HepG2 (cell line): ENCODE data around the gene LRP5. TPM values are rescaled to one million over a fixed set of nuclear protein-coding genes. Genes with fewer than 3 reads are reported as not detected.

Source experiments
- EED ChIP-seq: sonication (generic); formaldehyde crosslinking; IDR thresholded peaks from 2 replicates; pipeline ENCODE4 v1.5.0; 2020; ENCODE audit warnings: mild to moderate bottlenecking, missing genetic modification reagents
- ESRRA ChIP-seq: sonication (generic); formaldehyde crosslinking; IDR thresholded peaks from 2 replicates; pipeline ENCODE4 v1.5.1; 2020; ENCODE audit warnings: mild to moderate bottlenecking, low read depth, missing genetic modification reagents
- GMEB1 ChIP-seq: sonication (generic); formaldehyde crosslinking; IDR thresholded peaks from 2 replicates; pipeline ENCODE4 v1.5.1; 2020; ENCODE audit warnings: missing genetic modification reagents, mild to moderate bottlenecking, borderline replicate concordance
- IRF1 ChIP-seq: sonication (generic); formaldehyde crosslinking; IDR thresholded peaks from 2 replicates; pipeline ENCODE4 v1.4.0; 2020; ENCODE audit warnings: low read depth, mild to moderate bottlenecking, missing genetic modification reagents
- KAT8 ChIP-seq: IDR thresholded peaks from 2 replicates; pipeline ENCODE4 v1.6.1; 2016; ENCODE audit warnings: missing genetic modification reagents, missing compliant biosample characterization
- MAFK ChIP-seq, 2 experiments: IDR thresholded peaks in 1 of 2; conservative IDR thresholded peaks in 1 of 2; 2 replicates each; pipeline ENCODE4 v1.6.1; 2011; ENCODE audit warnings: improper control_type of control experiment in 2 of 2, low read length in 2 of 2
- MXI1 ChIP-seq: IDR thresholded peaks from 3 replicates; pipeline ENCODE4 v1.6.1; 2012; ENCODE audit warnings: low read depth, low read length, inconsistent platforms, borderline replicate concordance
- NCOA1 ChIP-seq: sonication (generic); formaldehyde crosslinking; IDR thresholded peaks from 2 replicates; pipeline ENCODE4 v1.9.0; 2021; ENCODE audit warnings: missing genetic modification reagents
- PHF21A ChIP-seq: sonication (generic); formaldehyde crosslinking; IDR thresholded peaks from 2 replicates; pipeline ENCODE4 v1.5.0; 2020; ENCODE audit warnings: mild to moderate bottlenecking, missing genetic modification reagents
- RORA ChIP-seq: sonication (generic); formaldehyde crosslinking; IDR thresholded peaks from 2 replicates; pipeline ENCODE4 v1.5.0; 2020; ENCODE audit warnings: mild to moderate bottlenecking, missing genetic modification reagents, moderate library complexity
- SKI ChIP-seq: fragments of 450-650 bp; IDR thresholded peaks from one replicate; pipeline ENCODE4 v1.6.1; 2018; ENCODE audit warnings: mild to moderate bottlenecking; ENCODE audit not compliant: partially characterized antibody
- TBX3 ChIP-seq: fragments of 450-650 bp; IDR thresholded peaks from 2 replicates; pipeline ENCODE4 v1.6.1; 2017; ENCODE audit warnings: antibody characterized with exemption, mild to moderate bottlenecking, inconsistent platforms, borderline replicate concordance
- ZBTB20 ChIP-seq: sonication (generic); formaldehyde crosslinking; IDR thresholded peaks from 2 replicates; pipeline ENCODE4 v1.8.1; 2023; ENCODE audit warnings: missing genetic modification reagents, low read depth, mild to moderate bottlenecking, borderline replicate concordance
- ZBTB7A ChIP-seq: sonication (generic); formaldehyde crosslinking; IDR thresholded peaks from 2 replicates; pipeline ENCODE4 v1.8.0; 2022; ENCODE audit warnings: mild to moderate bottlenecking, missing genetic modification reagents
- ZNF24 ChIP-seq: fragments of 450-650 bp; IDR thresholded peaks from 2 replicates; pipeline ENCODE4 v1.6.1; 2017; ENCODE audit warnings: antibody characterized with exemption, mild to moderate bottlenecking
- ZNF329 ChIP-seq: sonication (generic); formaldehyde crosslinking; IDR thresholded peaks from 2 replicates; pipeline ENCODE4 v1.9.0; 2021; ENCODE audit warnings: low read depth, mild to moderate bottlenecking, missing genetic modification reagents
- ZNF556 ChIP-seq: sonication (generic); formaldehyde crosslinking; IDR thresholded peaks from 2 replicates; pipeline ENCODE4 v1.4.0; 2020; ENCODE audit warnings: mild to moderate bottlenecking, missing genetic modification reagents, borderline replicate concordance
- ZNF567 ChIP-seq: sonication (generic); formaldehyde crosslinking; IDR thresholded peaks from 2 replicates; pipeline ENCODE4 v1.8.1; 2023; ENCODE audit warnings: mild to moderate bottlenecking, missing genetic modification reagents, borderline replicate concordance
- polyA plus RNA-seq, 8 experiments: library from polyadenylated mRNA; depleted of rRNA in 3 of 8; stranded (reverse) in 7 of 8; unstranded in 1 of 8; fragments of >200 nt; fragmentation: Illumina TruSeq in 4 of 8; extraction: Trizol in 4 of 8; gene quantifications; 2 replicates each; pipeline versions ENCODE4 v1.2.1 to v1.2.3, GENCODE V29; 2011 to 2016; ENCODE audit warnings: low read depth in 4 of 8, missing spikeins in 1 of 8, mixed read lengths in 1 of 8; ENCODE audit not compliant: insufficient read depth in 1 of 8
- total RNA-seq, 5 experiments: library from RNA; depleted of rRNA; stranded (reverse); fragments of >200 nt; fragmentation: Illumina TruSeq; extraction: Trizol; gene quantifications; 2 replicates each; pipeline ENCODE4 v1.2.3, GENCODE V29; 2016; ENCODE audit warnings: low read depth in 1 of 5
- TF ChIP-seq, protein P1 (sequence below): sonication (generic); formaldehyde crosslinking; IDR thresholded peaks from 2 replicates; pipeline ENCODE4 v1.5.0; 2020; ENCODE audit warnings: mild to moderate bottlenecking, missing genetic modification reagents, moderate library complexity
- TF ChIP-seq, protein P2 (sequence below): sonication (generic); formaldehyde crosslinking; IDR thresholded peaks from 2 replicates; pipeline ENCODE4 v1.4.0; 2020; ENCODE audit warnings: missing genetic modification reagents
- TF ChIP-seq, protein P3 (sequence below): sonication (generic); formaldehyde crosslinking; IDR thresholded peaks from 2 replicates; pipeline ENCODE4 v1.5.0; 2020; ENCODE audit warnings: mild to moderate bottlenecking, missing genetic modification reagents

The LRP5 gene
- total and polyA plus RNA-seq, 2 of the 13 experiments (the other 11 are each of a cell fraction or from before 2014, with no cell fraction given) = 40.4 to 64.0 TPM

GRCh38 chr11:68297812-68298658 is 14.4 kb upstream of the LRP5 start (continued):
- no peak for TF ChIP-seq IRF1 (CRISPR knock-in tag)
- peak; percentile 90 for TF ChIP-seq ZNF556 (CRISPR knock-in tag)
- TF ChIP-seq KAT8 = peak; percentile 82; the same call in 1 of the 2 replicates
- 0 out of 4 replicates have a peak, but pooled peaks of 1 of the 2 experiments have one; percentile 2 for TF ChIP-seq MAFK (conservative IDR thresholded peaks at IDR 0.05 in 1 of 2, IDR thresholded peaks at IDR 0.05 in 1 of 2; ENCODE audit: low read length in 2 of 2)
- TF ChIP-seq RORA (CRISPR knock-in tag) = peak; percentile 80; the same call in 1 of the 2 replicates
- TF ChIP-seq ZBTB20 = peak; percentile 61; the same call in 1 of the 2 replicates
- peak; percentile 46; the same call in 1 of the 2 replicates for TF ChIP-seq TBX3
- TF ChIP-seq, protein P1, sequence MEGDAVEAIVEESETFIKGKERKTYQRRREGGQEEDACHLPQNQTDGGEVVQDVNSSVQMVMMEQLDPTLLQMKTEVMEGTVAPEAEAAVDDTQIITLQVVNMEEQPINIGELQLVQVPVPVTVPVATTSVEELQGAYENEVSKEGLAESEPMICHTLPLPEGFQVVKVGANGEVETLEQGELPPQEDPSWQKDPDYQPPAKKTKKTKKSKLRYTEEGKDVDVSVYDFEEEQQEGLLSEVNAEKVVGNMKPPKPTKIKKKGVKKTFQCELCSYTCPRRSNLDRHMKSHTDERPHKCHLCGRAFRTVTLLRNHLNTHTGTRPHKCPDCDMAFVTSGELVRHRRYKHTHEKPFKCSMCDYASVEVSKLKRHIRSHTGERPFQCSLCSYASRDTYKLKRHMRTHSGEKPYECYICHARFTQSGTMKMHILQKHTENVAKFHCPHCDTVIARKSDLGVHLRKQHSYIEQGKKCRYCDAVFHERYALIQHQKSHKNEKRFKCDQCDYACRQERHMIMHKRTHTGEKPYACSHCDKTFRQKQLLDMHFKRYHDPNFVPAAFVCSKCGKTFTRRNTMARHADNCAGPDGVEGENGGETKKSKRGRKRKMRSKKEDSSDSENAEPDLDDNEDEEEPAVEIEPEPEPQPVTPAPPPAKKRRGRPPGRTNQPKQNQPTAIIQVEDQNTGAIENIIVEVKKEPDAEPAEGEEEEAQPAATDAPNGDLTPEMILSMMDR = peak; percentile 97
- TF ChIP-seq ZNF24 = 0 out of 2 replicates have a peak, but pooled peaks have one; percentile 20
- peak; percentile 96; the same call in 1 of the 2 replicates for TF ChIP-seq NCOA1 (CRISPR knock-in tag)
- TF ChIP-seq, protein P2, sequence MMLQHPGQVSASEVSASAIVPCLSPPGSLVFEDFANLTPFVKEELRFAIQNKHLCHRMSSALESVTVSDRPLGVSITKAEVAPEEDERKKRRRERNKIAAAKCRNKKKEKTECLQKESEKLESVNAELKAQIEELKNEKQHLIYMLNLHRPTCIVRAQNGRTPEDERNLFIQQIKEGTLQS (CRISPR knock-in tag) = 0 out of 2 replicates have a peak, but pooled peaks have one; percentile 24
- TF ChIP-seq SKI = peak; percentile 86
- peak; percentile 51; the same call in 1 of the 2 replicates for TF ChIP-seq ZNF329 (CRISPR knock-in tag)
- TF ChIP-seq, protein P3, sequence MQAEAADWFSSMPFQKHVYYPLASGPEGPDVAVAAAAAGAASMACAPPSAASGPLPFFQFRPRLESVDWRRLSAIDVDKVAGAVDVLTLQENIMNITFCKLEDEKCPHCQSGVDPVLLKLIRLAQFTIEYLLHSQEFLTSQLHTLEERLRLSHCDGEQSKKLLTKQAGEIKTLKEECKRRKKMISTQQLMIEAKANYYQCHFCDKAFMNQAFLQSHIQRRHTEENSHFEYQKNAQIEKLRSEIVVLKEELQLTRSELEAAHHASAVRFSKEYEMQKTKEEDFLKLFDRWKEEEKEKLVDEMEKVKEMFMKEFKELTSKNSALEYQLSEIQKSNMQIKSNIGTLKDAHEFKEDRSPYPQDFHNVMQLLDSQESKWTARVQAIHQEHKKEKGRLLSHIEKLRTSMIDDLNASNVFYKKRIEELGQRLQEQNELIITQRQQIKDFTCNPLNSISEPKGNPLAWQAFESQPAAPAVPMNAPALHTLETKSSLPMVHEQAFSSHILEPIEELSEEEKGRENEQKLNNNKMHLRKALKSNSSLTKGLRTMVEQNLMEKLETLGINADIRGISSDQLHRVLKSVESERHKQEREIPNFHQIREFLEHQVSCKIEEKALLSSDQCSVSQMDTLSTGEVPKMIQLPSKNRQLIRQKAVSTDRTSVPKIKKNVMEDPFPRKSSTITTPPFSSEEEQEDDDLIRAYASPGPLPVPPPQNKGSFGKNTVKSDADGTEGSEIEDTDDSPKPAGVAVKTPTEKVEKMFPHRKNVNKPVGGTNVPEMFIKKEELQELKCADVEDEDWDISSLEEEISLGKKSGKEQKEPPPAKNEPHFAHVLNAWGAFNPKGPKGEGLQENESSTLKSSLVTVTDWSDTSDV (CRISPR knock-in tag) = 0 out of 2 replicates have a peak, but pooled peaks have one; percentile 25
- TF ChIP-seq GMEB1 = peak; percentile 70; the same call in 1 of the 2 replicates
- TF ChIP-seq ZBTB7A (CRISPR knock-in tag) = peak; percentile 42; the same call in 1 of the 2 replicates
- TF ChIP-seq MXI1 = peak; percentile 47; the same call in 1 of the 3 replicates
- peak; percentile 99 for TF ChIP-seq PHF21A (CRISPR knock-in tag)
- TF ChIP-seq ZNF567 (CRISPR knock-in tag) = peak; percentile 27; the same call in 1 of the 2 replicates
- peak; percentile 80; the same call in 1 of the 2 replicates for TF ChIP-seq EED
- peak; percentile 98 for TF ChIP-seq ESRRA (CRISPR knock-in tag)
